ENCODE measurements around the gene TBC1D16. TPM values are rescaled to one million over a fixed set of nuclear protein-coding genes. Genes with fewer than 3 reads are reported as not detected.

TBC1D16 gene
- total RNA-seq, 1 donor from 2014 or later: 46.9 TPM

DNA sequence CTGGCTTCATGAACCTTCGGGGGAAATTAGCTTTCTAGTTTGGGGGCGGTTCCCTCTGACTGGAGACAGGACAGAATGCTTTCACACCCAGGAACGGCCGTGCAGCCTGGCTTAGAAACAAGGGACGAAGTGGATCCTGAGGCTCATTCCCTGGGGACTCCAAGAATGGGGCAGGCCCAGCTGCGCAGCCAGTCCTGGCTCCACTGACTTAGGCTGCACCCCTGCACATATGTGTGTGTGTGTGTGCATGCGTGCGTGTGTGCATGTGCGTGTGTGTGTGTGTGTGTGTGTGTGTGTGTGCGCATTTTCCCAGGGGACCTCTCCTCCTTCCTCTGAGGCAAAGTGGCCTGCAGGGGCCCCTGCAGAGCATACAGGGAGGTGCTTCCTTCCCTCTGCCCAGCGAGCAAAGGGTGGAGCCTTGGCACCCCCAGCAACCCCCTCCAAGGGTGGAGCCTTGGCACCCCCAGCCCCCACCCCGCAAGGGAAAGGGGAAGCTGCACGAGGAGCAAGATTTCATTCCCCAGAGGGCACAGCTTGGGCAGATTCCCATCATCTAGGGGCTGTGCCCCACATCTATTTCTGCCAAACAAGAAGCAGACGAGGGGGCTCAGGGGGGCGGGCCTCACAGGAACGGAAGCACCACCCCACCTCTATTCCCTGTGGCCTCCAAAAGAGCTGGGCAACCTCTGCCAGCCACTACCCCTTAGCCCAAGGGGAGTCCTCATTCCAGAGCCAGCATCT, 98.9 kb downstream of the TBC1D16 start:
- intact Hi-C loops (cut with DNase I): no loop called here
- DNase-seq (ENCODE audit: low spot score): no peak
- ATAC-seq: no peak

DNA sequence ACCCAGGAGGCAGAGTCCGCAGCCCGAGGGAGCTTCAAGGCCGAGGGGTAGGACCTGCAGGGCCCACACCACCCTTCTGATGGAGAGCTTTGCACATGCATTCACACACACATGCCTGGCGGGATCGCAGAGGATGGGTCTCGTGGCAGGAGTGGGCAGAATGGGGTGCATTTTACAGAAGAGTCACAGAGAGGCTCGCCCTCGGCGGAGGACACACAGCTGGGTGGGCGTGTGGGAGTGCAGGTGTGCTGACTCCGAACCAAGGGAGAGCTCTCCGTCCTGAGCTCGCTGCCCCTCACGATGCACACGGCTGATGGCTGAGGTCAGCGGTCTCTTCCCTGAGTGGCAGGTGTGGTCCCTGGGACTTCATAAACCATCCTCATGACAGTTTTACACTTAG, 99.6 kb downstream of the TBC1D16 start:
- DNase-seq (ENCODE audit: low spot score): no peak
- ATAC-seq: no peak
- intact Hi-C loops (cut with DNase I): no loop called here

DNA sequence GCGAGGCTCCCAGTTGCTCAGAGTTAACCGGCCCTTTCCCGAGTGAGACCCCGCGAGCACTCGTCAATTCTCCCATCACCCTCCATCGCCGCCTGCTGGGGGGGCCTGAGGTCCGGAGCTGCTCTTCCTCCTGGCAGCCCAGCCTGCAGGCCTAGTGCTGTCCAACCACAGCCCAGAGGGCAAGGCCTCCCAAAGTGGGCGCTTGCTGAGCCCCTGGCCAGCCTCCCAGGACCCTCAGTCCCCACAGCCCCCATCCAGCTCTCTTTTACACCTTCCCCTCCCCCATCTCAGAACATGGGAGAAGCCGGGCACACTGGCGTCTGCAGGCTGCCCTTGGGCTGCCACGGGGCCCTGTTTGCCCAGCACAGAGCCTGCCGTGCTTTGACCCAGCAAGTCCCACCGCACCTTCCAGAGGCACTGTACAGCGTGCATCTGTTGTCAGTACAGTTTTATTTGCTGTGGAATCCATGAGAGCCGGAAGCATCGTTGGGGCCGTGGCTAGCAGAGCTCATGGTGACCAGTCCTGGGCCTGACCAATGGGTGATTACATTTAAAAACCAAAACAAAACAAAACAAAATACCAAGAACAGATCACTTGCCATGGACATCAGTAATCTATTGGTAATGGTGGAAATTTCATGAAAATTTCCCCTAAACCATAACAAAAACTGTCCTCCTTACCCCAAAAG, 100.3 kb downstream of the TBC1D16 start:
- ATAC-seq (no peak), DNase-seq (ENCODE audit: low spot score) (no peak)
- intact Hi-C loops (cut with DNase I): no loop called here

DNA sequence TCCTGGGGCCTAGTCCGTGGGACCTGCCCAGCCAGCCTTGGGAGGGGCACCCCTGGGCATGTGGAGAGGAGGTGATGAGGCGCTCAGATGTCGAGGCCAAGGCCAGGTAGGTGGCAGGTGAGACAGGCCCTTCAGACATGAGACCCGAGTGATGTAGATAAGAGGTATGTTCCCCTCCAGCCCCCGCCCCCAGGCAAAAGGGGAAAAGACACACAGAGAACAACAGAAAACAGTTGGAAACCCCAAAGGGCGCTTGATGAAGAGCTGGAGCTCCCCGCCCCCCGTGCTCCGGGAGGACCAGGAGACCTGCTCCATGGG, 101.1 kb downstream of the TBC1D16 start:
- DNase-seq (ENCODE audit: low spot score) (no peak), ATAC-seq (no peak)
- intact Hi-C loops (cut with DNase I): no loop called here

DNA sequence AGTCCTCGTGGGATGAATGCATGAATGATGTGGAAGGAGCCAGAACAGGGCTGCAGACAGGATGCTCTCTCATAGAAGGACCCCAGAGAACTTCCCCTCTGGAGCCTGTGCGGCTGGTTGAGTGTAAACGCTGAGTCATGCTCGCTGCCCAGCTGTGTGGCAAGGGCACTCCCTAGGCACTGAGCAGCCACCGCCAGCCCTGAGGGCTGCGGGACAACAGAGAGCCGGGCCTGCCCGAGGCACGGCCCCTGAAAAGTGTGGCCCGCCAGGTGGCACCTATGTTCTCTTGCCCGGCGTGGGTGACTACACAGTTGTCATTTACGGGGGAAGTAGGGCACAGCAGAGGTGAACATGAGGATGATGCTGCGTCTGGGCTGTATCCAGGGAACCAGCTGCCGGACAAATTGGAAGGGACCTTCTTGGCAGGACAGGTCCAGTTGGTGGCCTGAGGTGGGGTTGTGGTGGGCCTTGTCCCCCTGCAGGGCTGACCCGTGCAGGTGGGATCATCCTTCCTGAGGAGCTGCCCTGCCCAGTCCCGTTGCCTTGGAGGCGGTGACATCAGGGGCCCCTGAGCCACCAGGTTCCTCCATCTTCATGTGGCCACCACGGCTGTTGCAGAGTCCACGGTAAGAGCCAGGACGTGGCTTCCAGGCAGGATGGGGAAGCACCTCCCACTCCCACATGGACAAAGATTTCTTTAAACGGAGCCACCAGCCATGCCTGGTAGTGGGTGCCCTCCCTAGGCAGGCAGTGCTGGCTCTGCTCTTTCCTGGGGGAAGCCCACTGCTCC, 101.6 kb downstream of the TBC1D16 start:
- intact Hi-C loops (cut with DNase I): no loop called here
- DNase-seq (ENCODE audit: low spot score) (no peak), ATAC-seq (peak; percentile 22)

DNA sequence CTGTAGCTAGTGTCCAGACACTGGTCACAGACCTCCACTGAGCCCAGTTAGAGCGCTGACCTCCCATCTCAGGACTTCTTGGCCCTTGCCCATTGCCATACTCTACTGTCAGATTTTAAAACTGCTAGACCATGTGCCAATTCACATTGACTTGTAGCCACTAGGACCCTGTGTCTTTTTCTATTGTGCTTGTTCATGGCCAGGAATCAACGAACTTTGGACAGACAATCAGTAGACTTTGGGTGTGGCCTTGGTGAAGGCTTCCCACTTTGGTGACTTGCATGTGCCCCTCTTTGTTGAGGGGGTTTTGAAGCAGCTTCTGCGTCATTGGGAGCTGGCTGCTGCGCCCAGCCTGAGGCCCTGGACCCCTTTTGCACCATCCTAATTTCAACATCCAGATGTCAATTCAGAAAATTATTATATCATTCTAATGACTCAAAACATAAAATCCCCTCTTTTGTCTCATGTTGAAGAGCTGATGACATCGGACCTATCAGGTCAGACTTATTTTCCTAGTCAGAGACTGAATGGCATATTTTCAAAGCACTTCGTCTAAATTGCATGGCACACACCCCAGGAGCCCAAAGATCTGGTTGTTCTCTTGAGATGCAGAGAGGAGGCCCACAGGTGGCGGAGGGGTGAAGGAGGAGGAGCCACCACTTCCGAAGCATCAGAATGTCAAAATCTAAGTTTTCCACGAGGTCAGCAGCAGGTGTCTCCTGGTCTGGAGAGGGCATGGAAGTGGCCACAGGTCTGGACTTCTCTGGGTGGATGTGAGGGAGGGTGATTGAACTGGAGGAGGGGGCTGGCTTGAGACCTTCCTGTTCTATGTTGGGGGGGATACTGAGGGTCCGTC, 103.0 kb downstream of the TBC1D16 start:
- ATAC-seq (no peak), DNase-seq (ENCODE audit: low spot score) (no peak)
- intact Hi-C loops (cut with DNase I): no loop called here

DNA sequence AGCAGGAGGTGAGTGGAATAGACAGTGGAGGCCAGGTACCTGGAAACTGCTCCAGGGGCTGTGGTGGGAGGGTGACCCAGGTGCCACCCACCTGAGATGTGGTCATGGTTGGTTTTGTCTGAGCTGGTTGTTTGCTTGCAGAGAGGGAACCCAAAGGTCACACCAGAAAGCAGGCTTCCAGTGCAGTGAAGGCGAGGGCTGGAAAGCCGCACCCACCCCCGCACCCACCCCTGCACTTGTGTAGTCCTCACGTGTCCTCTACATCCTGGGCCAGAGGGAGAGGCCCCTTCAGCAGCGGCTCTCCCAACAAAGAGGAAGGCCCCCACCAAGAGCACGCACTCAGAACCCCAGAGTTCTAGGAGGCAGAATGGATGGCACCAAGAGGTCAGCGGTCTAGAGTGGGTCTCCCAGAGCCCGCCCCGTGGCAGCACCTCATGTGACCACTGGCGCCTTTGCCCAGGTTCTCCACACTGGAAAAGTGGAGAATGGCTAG, 103.8 kb downstream of the TBC1D16 start:
- no peak for DNase-seq (ENCODE audit: low spot score)
- intact Hi-C loops (cut with DNase I): no loop called here
- no peak for ATAC-seq

DNA sequence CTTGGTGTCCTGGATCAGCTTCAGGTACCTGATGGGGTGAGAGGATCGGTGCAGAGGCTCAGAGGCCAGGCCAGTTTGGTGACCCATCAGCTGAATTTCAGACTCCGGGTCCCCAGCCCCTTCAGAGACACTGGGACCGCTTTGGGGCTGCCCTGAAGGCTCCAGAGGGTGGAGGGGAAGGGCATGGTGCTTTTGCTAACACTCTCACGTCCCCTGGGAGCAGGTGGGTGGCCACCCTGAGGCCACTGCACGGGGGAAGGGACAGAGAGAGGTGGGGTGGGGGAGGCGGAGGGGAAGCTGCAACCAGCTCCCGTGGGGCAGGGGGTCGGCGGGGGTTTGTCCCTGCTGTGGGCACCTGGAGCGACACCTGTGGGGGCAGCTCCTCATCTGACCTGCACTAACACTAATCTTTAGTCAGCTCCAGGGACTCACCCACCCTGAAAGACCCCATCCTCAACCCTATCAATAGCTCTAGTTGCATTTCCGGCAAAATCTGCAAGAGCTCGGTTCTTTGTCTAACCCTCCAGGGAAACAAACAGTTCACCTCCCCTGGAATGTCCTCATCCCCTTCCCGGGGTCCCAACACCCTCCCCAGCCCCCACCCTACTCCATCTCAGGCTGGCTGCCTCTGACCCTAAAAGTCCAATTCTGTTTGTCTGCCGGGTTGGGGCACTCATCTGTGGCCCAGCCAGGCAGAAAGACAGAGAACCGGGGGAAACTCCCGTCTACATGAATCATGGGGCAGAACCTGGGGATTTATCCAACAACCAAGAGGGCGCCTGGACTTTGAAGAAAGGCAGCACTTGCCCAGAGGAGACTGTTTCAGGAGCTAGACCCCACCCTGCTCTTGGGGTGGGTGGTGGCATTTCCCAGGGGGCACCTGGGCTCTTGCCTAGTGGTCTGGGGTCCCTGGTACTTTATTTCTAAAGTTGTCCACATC, 104.5 kb downstream of the TBC1D16 start:
- DNase-seq (ENCODE audit: low spot score): no peak
- intact Hi-C loops (cut with DNase I): no loop called here
- no peak for ATAC-seq

DNA sequence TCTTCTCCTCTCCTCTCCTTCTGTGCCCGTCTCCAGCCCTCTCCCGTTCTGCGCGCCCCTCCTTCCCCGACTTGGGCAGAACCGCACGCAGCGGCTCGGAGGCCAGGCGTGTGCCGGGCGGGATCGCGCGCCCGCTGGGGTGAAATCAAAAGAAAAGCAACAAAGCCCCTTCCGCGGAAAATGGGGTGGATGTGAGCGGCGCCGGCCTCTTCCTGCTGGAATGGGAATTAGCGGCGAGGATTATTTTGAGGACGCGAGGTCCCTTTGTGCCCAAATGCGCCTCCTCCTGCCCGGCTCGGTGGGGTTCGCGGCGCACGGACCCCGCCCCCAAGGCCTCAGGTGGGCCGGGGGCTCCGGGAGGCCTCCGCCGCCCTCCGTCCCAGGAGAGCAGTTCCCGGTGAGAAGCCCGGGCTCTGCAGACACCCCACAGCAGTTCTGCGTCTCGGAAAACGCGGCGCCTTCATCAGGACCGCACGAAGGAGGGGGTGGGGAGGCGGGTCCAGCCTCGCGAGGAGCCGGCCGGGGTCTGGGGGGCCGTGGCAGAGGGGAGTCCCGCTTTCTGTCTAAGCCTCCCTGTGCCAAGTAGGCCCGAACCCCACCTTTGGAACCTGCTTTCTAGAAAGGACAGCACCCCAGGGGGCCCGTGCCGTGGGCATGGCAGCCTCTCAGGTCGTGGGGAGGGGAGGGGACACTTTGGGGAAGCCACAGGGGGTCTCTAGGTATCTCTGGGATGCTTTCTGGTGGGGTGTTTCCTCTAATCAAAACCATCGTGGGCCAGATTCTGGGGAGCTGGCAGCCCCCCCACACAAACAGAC, 105.4 kb downstream of the TBC1D16 start:
- intact Hi-C loops (cut with DNase I): no loop called here
- ATAC-seq (no peak), DNase-seq (ENCODE audit: low spot score) (no peak)

DNA sequence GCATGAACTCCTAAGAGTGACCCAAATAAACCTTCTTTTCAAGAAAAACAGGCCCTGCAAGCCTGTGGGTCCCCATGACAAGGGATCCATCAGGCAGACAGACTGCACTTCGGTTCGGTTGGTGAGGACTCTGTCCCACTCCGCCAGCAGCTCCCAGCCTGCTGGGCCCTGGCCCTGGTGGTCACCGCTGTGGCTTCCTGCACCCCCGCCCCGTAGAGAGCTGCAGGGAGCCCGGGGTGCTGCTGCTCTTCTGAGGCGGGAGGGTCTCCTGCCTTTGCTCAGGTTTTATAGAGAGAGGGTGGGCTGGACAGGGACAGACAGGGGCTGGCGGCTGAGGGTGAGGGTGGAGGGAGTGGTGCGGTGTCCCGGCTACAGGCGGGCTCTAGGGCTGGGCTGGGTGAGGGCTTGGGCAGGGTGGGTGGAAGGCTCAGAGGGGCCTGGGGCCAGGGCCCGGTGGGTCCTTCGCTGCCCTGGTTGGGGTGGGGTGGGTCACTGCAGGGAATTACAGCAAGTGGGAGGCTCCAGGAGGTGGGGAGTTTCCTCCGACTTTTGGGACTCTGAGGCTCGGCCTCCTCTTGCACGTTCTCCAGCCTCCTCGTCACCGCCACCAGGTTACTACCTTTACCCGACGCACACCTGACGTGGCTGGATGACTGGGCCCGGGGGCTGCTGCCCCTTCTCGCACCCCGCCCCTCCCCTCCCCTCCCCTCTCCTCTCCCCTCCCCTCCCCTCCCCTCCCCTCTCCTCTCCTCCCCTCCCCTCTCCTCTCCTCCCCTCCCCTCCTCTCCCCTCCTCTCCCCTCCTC, 106.2 kb downstream of the TBC1D16 start:
- ATAC-seq (no peak), DNase-seq (ENCODE audit: low spot score) (no peak)
- intact Hi-C loops (cut with DNase I): no loop called here

DNA sequence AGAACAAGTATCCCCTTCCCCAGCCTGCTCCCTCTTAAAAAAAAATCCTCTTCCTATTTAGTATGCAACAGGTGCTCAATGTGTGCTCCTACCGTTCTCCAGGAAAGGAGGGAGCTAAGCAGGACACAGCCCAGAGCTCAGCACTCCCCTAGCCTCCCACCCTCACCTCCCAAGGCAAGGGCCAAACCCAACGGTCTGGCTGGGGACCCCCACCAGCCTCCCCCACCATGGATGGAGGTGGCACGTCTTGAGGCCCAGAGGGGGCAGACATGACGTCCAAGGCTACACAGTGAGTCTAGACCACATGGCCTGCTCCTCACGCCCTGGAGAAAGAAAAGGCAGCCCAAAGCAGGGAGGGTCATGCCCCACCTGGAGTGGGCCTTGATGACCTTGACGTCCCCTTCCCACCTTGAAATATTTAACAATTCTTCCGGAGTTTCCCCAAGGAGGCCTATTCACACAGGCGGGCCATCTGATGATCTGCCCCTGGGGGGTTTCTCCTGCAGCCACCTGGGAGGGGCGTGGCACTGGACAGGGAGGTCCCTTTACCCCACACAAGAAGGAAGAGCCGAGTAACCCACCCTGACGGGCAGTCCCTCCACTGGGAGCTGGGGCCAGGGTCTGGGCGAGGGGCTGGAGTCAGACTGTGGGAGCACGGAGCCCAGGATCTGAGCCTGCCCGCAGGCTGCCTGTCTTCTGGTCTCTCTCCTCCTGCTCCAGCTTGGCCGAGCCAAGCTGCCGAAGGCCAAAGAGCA, 107.0 kb downstream of the TBC1D16 start:
- intact Hi-C loops (cut with DNase I): no loop called here
- ATAC-seq (no peak), DNase-seq (ENCODE audit: low spot score) (no peak)

DNA sequence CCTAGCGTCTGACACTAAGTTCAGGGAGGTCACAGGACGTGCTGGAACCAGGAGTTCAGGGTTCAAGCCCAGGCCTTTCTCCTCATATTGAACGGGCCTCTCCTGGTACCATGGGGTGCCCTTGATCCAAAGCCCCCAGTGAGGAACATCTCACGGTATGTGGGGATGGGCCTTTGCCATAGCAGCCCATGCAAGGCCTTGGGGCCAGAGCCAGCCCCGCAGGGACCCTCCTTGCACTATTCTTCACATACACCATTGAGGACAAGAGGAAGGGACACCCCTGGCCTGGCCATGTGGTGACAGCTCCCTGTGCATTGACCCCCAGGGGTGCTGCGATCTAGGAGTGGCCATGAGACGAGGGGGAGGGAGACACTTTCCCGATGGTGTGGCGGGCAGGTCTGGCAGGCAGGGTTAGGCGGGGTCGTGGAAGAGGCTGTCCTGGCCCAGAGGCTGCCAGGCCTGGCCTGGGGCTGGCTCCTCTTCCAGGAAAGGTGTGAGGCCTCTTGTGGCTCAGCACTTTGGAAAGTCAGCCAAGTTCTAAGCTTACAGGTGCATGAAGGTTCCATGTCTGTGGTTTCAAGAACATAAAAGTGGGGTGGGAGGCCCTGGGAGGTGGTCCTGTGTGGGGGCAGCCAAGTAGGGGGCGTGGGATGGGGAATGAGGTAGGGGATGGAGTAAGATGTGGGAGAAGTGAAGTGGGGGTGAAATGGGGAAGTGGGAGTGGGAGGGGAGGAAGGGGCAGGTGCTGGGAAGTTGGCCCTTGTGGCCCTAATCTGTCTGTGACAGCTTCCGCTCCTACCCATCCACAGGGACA, 107.8 kb downstream of the TBC1D16 start:
- intact Hi-C loops (cut with DNase I): no loop called here
- DNase-seq (ENCODE audit: low spot score): no peak
- no peak for ATAC-seq

DNA sequence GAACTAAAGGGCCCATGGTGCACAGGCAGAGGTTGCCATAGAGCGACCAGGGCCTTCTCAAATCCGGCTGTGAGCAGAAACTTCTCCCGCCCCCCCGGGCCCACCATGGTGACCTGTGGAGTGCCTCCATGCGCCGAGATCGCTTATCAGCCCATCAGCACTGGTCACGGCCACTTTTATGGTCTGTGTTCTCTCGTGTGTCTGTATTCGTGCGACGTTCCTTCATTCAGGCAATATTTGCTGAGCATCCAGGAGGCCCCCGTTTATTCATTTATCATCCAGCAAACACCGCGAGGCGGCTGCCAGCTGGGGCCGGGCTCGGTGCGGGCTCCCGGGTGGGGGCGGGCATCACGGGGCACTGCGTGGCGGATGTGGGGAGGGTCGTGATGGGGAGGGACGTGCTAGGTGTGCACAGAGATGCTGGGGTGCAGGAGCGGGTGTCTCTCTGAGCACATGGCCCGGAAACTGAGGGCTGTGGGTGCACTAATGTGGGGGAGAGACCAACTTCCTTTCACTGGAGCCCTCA, 108.5 kb downstream of the TBC1D16 start:
- ATAC-seq: no peak

DNA sequence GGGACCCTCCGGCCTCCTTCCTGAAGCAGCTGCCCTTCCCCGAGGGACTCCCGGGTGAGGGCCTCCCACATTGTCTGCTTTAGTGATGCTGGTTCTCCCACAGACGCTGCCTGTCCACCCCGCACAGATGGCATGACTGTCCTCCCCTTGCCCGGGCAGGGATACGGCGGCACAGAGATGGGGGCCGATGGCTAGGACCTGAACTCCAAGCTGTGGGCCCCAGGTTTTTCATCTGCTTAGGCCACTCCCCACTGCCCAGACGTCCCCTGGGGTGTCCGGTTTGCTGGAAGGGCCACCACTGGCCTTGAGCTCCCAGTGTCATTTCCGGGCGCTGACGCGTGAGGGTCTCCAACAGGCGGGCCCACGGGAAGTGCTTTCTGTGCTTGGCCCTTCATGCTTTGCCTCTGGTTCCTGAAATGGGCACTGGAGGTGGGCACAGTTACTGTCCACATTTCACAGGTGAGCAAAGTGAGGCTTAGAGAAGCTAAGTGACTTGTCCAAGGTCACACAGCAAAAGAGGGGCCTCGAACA, 109.0 kb downstream of the TBC1D16 start:
- intact Hi-C loops (cut with DNase I): no loop called here
- DNase-seq (ENCODE audit: low spot score): no peak
- ATAC-seq: no peak

More for the DNA sequence above, 108.5 kb downstream of the TBC1D16 start:
- intact Hi-C loops (cut with DNase I): no loop called here
- DNase-seq (ENCODE audit: low spot score): no peak
